ENCODE data around the gene ERCC6L2. TPM values are rescaled to one million over a fixed set of nuclear protein-coding genes. Genes with fewer than 3 reads are reported as not detected.

Gene ERCC6L2
- total RNA-seq, 1 donor from 2014 or later = 49.5 TPM

DNA sequence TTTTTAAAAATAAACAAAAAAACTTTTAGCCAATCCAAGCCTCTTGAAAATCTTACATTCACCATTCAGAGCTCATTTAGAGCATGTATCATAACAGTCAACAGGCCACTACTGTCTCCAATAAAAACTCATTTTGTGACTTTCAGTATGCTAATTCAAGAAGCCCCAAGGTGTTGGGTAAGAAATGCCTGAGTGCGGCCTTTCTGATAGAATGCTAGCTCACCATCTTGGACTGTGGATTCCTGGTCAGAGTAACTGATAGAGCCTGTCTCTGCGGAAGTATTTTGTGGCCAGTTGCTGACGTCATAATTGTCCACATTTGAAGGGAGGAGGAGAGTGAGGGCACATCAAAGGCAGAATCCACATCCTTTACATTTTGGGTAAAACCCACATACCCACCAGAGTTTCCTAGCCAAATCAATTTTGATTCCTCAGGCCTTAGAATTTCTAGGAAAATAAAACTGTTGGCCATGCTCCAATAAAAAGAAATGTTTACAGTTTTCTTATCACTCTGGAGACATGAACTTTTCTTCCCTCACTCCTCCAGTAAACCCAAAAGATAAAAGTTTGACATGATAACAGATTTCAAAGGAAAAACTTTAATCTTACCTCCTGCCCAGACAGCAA, 41.1 kb upstream of the ERCC6L2 start:
- peaks cover 3% of the 10 kb centered on the region for H3K4me1 Mint-ChIP-seq (ENCODE audit: low read depth)
- H3K4me3 Mint-ChIP-seq (ENCODE audit: low read depth) = no peak overlapping the region
- TF ChIP-seq, protein P1, sequence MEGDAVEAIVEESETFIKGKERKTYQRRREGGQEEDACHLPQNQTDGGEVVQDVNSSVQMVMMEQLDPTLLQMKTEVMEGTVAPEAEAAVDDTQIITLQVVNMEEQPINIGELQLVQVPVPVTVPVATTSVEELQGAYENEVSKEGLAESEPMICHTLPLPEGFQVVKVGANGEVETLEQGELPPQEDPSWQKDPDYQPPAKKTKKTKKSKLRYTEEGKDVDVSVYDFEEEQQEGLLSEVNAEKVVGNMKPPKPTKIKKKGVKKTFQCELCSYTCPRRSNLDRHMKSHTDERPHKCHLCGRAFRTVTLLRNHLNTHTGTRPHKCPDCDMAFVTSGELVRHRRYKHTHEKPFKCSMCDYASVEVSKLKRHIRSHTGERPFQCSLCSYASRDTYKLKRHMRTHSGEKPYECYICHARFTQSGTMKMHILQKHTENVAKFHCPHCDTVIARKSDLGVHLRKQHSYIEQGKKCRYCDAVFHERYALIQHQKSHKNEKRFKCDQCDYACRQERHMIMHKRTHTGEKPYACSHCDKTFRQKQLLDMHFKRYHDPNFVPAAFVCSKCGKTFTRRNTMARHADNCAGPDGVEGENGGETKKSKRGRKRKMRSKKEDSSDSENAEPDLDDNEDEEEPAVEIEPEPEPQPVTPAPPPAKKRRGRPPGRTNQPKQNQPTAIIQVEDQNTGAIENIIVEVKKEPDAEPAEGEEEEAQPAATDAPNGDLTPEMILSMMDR (IDR thresholded peaks at IDR 0.05; ENCODE audit: unreplicated experiment) = no peak
- peaks cover 6% of the 10 kb centered on the region for H3K27me3 Mint-ChIP-seq
- H3K27ac Mint-ChIP-seq = no peak overlapping the region
- H3K9me3 Mint-ChIP-seq (ENCODE audit: low read depth) = no peaks in the 10 kb centered on the region
- no peaks in the 10 kb centered on the region for H3K36me3 Mint-ChIP-seq (ENCODE audit: insufficient read depth)
- no peak for DNase-seq (ENCODE audit: low spot score, unreplicated experiment)

DNA sequence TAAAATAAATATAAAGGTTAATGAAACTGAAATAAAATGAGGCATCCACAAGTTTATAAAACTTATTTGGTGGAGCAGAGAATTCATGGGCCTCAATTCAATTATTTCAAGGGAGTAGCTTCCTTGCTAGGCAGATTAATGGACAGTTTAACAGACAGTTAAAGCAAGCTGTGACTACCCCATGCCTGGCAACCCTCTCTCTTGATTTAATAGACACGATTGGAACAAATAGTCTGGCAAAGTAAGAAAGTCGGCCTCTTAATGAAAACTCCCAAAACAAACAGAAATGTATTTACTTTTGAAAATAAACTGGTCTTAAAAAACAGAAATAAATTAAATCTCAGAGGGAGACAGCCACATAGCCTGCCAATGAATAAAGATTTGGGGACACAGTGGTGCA, 40.1 kb upstream of the ERCC6L2 start:
- Mint-ChIP-seq H3K4me3 (ENCODE audit: low read depth) (no peak overlapping the region), H3K4me1 (ENCODE audit: low read depth) (peaks cover 5% of the 10 kb centered on the region), H3K27me3 (peaks cover 6% of the 10 kb centered on the region), H3K36me3 (ENCODE audit: insufficient read depth) (no peaks in the 10 kb centered on the region), H3K9me3 (ENCODE audit: low read depth) (no peaks in the 10 kb centered on the region), H3K27ac (no peak overlapping the region)
- TF ChIP-seq, protein P1 (IDR thresholded peaks at IDR 0.05; ENCODE audit: unreplicated experiment) = no peak
- no peak for DNase-seq (ENCODE audit: low spot score, unreplicated experiment)

DNA sequence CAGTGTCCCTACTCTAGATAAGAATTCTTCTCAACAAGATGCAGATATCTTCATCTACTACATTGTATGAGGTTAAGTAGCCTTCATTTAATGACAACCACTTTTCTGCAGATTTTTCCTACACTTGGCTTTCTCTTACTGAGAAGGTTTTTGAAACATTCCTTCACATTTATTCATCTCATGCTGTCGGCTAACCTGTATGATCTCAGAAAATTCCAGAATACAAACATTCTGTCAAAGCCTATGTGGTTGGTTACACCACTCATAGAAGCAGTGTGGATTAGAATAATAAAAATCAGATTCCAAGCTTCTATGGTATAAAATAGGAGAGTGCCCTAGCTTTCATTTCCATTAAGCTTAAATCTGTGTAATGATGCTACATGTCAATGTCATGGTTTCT, 39.4 kb upstream of the ERCC6L2 start:
- Mint-ChIP-seq H3K27me3 (peaks cover 6% of the 10 kb centered on the region), H3K4me1 (ENCODE audit: low read depth) (peaks cover 5% of the 10 kb centered on the region), H3K4me3 (ENCODE audit: low read depth) (no peak overlapping the region), H3K27ac (no peak overlapping the region), H3K36me3 (ENCODE audit: insufficient read depth) (no peaks in the 10 kb centered on the region), H3K9me3 (ENCODE audit: low read depth) (no peaks in the 10 kb centered on the region)
- no peak for DNase-seq (ENCODE audit: low spot score, unreplicated experiment)
- TF ChIP-seq, protein P1 (IDR thresholded peaks at IDR 0.05; ENCODE audit: unreplicated experiment) = no peak

DNA sequence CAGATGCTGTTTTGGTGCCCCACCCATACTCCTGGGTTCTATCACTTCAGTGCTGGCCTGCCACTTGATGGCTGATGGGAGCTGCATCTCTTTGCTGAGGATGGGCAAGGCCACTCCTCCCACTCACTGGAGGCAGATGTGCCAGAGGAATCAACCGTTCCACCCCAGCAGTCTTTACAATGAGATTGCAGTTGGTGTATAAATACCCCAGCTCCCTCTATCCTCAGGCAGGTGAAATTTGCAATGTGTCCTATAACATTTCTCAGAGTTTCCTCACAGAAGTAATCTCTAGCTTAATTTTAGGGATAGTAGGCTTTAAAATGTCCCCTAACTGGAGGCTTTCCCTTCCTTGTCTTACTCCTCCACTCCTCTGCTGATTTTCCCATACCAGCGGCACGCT, 36.5 kb upstream of the ERCC6L2 start:
- TF ChIP-seq, protein P1 (IDR thresholded peaks at IDR 0.05; ENCODE audit: unreplicated experiment) = no peak
- DNase-seq (ENCODE audit: low spot score, unreplicated experiment) = no peak
- Mint-ChIP-seq H3K4me3 (ENCODE audit: low read depth) (no peak overlapping the region), H3K36me3 (ENCODE audit: insufficient read depth) (peaks cover 2% of the 10 kb centered on the region), H3K27ac (peak overlapping the region; percentile 80), H3K27me3 (no peaks in the 10 kb centered on the region), H3K9me3 (ENCODE audit: low read depth) (peaks cover 6% of the 10 kb centered on the region), H3K4me1 (ENCODE audit: low read depth) (peaks cover 5% of the 10 kb centered on the region)

DNA sequence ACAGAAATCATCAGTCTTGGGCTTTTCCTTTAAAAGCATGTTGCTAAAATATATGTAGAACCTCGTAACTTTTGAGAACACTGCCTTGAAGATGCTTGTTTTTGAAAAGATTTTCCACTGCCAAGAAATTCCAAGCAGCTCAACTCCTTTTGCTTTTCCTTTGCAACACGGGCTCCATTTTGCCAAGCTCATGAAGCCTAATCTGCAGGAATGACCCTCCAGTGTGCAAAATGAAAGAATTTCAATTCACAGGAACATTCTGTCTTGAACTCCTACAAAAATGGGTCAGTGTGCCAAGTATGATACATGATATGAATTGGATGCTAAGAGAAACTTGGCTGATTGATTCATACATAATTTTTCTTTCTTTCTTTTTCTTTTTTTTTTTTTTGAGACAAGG, 35.4 kb upstream of the ERCC6L2 start:
- Mint-ChIP-seq H3K4me3 (ENCODE audit: low read depth) (no peak overlapping the region), H3K36me3 (ENCODE audit: insufficient read depth) (peaks cover 2% of the 10 kb centered on the region), H3K4me1 (ENCODE audit: low read depth) (peaks cover 5% of the 10 kb centered on the region), H3K27me3 (no peaks in the 10 kb centered on the region), H3K27ac (no peak overlapping the region), H3K9me3 (ENCODE audit: low read depth) (peaks cover 6% of the 10 kb centered on the region)
- DNase-seq (ENCODE audit: low spot score, unreplicated experiment) = no peak
- TF ChIP-seq, protein P1 (IDR thresholded peaks at IDR 0.05; ENCODE audit: unreplicated experiment) = no peak
